Hepatocyte (in vitro differentiated cells): ENCODE measurements around the gene NR4A1.

Source experiments
- CTCF ChIP-seq: fragments of 200-600 bp; sonication (generic); IDR thresholded peaks from 2 replicates; pipeline ENCODE4 v1.5.1; 2016; ENCODE audit warnings: antibody characterized with exemption, mild to moderate bottlenecking; ENCODE audit not compliant: poor library complexity
- EZH2phosphoT487 ChIP-seq: fragments of 200-600 bp; sonication (generic); IDR thresholded peaks from one replicate; pipeline ENCODE4 v1.6.1; 2018; ENCODE audit warnings: antibody characterized with exemption, mild to moderate bottlenecking, low read depth, moderate library complexity; ENCODE audit not compliant: unreplicated experiment, severe bottlenecking

DNA sequence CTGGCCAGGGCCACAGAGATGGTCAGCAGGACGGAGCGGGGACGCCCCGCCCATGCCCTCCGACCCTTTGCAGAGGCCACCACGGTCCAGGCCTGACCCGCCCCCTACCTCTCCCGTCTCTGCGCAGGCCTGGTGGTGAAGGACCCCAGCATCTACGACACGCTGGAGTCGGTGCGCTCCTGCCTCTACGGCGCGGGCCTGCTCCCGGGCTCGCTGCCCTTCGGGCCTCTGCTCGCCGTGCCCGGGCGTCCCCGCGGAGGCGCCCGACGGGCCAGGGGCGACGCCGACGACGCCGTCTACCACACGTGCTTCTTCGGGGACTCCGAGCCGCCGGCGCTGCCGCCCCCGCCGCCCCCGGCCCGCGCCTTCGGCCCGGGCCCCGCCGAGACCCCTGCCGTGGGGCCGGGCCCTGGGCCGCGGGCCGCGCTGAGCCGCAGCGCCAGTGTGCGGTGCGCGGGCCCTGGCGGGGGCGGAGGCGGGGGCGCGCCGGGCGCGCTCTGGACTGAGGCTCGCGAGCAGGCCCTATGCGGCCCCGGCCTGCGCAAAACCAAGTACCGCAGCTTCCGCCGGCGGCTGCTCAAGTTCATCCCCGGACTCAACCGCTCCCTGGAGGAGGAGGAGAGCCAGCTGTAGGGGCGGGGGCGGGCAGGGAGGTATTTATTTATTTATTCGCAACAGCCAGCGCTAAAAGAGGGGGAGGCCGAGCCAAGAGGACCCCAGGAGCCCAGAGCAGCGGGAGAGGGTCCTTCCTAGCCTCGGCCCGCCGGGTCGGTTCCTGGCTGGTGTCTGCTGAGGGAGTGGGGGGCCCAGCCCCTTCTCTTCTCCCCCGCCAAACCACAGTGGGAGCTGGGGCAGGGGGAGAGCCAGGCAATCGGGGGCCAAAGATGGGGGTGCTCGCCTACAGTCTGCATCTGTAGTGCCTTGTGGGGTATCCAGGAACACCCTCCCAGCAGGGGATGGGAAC, 36.4 kb upstream of the NR4A1 start:
- TF ChIP-seq CTCF = no peak
- TF ChIP-seq EZH2phosphoT487 = no peak
